GM08714 (cell line): ENCODE measurements around the gene INPP5K.
"Not testable (repeated sequence)": the region's sequence is repeated elsewhere in the genome, so short reads cannot be mapped to it uniquely, and the experiment has no call there.

Experiments used
- H3K4me3 ChIP-seq: fragments of 200-500 bp; sonication (Bioruptor generic); 2 replicates; pipeline ENCODE4 v1.5.1; 2014; ENCODE audit warnings: mild to moderate bottlenecking, low read length, inconsistent platforms
- ZNF274 ChIP-seq: IDR thresholded peaks from 2 replicates; pipeline ENCODE4 v1.6.1; 2012; ENCODE audit warnings: mild to moderate bottlenecking, low read depth, low read length

Gene INPP5K

DNA sequence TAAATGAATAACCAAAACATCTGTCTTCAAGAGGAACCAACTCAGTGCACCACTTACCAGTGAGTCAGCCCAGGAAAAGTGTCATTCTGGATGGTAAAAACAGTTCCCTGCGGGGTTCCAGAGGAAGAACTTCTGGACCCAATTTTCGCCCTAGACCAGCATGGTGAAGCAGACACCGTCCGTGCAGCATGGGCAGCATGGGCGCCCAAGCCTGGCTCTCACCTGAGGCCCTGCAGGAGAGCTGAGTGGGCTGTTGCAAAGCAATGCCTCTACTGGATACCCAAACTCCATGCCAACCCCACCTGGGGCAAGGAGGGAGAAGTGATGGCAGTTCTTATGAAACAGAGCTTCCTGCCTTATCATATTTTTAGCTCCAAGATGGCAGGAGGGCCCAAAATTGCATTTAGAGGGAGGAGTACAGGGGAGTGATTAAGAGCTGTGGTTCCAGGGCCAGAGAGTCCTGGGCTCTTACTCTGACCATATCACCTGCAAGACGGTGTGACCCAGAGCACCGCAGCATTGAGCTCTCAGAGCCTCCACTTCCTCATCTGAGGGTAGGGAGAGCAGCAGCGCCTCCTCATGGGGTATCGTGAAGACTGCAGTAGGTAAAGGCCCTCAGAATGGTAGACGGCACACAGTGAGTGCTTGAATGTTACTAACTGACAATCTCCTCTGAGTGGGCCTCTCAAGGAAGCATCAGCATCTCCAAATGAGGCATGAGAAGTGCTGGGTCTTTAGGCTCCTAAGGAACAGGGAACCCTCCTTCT, 16.6 kb upstream of the INPP5K start:
- no peak overlapping the region for H3K4me3 ChIP-seq
- TF ChIP-seq ZNF274: no peak

DNA sequence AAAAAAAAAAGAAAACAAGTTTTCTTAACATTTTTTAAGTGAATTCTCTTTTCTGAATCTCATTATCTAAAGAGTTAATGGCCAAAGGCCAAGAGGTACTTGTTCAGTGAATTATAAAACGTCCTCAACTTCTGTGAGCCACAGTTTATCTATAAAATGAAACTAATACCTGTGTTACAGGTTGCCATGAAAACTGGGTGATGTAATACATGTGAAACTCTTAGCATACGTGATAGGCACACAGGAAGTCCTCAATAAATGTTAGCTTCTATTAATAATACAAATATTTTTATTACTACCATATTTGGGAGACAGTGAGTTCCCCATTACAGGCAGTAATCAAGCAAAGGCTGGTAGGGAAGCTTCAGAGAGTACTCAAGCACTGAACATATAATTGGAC, 13.5 kb upstream of the INPP5K start:
- H3K4me3 ChIP-seq: no peak overlapping the region
- no peak for TF ChIP-seq ZNF274

DNA sequence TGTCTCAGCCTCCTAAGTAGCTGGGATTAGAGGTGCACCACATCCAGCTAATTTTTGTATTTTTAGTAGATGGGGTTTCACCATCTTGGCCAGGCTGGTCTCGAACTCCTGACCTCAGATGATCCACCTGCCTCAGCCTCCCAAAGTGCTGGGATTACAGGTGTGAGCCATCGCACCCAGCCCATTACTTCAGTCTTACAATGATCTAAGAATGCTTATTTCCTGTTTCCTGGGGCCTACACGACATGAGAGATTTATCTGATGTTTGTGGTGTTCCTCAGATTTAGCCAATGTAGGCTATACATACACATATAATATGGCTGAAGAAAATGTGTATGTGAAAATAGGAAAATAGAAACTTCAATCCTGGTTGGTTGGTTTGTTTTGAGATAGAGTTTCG, 10.5 kb upstream of the INPP5K start:
- not testable (repeated sequence) for H3K4me3 ChIP-seq

DNA sequence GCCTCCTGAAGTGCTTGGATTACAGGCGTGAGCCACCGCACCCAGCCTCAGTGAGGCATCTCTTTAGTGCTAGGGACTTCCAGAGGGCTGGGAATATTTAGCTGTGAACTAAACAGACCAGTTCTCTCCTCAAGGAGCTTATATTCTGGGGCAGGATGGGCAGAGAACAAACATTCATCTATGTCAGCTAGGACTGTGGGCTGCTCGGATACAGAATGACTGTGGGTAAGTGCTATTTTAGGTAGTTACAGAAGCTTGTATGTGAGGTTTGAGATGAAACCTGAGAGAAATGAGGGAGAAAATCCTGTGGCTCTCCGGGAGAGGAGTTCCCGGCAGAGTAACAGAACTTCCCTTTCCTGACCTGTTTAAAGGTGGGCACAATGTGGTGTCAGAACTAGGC, 6.2 kb upstream of the INPP5K start:
- H3K4me3 ChIP-seq: no peak overlapping the region
- no peak for TF ChIP-seq ZNF274

DNA sequence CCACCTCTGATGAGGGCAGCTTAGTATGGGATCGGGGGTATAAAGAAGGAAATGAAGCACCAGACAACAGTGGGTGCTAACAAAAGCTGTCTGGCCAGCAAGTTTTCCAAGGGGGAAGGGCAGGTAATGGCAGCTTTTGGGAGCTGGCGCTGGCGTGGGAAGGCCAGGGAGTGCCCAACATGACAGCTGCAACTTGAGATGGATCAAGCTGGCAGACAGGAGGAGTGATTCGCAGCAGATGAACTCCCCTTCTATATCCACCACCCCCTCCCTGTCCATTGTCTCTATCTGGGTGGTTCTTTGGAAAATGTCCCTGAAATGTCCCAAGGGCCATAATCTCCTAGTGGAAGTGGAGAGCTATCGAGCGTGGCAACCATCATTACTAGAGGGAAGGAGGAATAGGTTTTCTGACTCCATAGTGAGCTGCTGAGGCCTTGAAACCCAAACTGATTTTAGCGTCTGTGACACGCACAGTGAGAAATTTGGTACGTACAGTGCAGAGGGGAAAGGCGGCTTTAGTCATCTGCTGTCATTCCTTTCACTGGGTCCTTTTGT, 4.8 kb upstream of the INPP5K start:
- no peak for TF ChIP-seq ZNF274
- H3K4me3 ChIP-seq: no peak overlapping the region

DNA sequence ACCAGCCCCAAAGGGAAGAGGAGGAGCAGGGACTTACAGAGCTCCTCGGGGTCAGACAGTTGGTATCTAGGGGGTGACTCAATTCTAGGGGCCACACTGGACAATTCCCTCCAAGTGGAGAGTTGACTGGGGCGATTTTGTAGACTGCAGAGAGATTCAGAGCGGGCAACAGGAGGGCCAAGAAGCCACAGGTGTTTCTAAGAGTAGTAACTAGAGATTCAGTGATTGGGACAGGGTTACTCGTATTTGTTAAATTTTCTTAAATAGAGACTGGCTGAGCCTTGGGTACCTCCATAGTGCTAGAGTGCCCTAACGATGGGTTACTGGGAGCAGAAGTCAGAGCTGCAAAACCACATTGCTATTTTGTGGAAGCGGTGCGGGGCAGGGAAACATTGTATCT, 3.3 kb upstream of the INPP5K start:
- H3K4me3 ChIP-seq: no peak overlapping the region
- no peak for TF ChIP-seq ZNF274

DNA sequence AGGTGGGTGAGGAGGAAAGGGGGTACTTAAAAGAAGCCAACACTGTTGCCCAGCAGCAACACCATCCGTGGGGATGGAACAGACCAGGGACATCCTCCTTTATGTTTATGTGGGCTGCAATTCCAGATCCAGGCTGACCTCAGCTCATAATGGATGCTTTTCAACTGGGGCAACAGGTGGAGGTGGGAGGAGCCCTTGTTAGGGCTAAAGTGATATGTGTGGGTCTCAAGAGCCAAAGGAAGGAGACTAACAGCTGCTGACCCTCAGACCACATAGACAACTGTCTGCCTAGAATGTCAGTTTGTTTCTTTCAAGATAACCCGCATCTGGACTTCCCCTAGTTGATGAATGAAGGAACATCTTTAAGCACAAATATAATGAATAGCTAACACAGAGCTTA, 2.0 kb upstream of the INPP5K start:
- no peak overlapping the region for H3K4me3 ChIP-seq

DNA sequence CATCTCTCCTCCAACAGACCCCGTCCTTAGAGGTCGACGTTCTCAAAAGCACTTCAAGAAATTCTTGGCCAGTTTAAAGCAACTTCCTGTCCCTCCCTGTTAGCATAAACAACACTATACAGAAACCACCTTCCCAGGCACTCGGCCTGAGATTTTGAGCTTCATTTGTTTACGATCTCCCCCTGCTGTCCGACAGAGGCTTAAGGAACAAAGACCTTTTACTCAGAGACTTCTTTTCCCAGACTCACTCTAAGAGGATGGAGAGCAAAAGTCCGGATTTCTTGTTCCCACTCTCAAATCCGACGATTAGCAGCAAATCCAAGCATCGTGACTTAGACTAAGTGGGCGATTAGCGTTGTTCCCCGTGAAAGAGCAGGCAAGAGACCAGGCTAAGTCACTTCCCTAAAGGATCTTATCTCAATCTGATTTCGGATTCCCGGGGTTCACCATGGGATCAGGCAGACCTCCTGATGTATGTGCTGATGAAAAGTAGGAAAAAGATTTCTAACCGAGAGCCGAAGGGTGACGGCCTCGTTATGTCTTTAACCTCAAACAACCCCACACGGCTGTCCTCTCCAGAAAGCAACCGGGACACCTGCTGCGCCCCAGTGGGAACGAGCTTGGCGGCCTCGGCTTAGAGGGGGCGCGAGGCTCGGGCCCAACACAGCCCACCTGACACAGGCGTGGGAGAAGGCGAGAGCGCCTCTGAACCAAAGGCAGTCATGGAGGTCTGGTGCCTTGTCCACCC, 598 bp downstream of the INPP5K start:
- H3K4me3 ChIP-seq: peak overlapping the region; percentile 84
- TF ChIP-seq ZNF274: no peak

More for the DNA sequence above, 2.0 kb upstream of the INPP5K start:
- no peak for TF ChIP-seq ZNF274

DNA sequence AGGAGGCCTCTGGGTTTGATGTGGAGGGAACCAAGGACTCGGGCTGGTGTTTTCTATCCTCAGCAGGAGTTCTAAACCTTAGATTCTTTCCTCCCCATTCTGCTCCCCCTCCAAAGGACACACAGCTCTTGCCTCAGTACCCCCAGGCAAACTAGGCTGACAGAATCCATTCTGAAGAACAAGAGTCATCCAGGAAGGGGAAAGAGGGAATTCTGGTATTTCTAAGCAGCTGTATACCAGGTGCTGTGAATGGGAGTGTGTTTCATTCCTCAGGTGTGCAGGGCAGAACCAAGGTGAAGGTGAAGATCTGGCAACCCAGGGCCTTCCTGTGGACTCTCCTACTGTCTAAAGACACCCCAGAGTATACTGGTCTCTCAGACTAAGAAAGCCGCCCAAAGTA, 4.1 kb downstream of the INPP5K start:
- TF ChIP-seq ZNF274: no peak
- no peak overlapping the region for H3K4me3 ChIP-seq

DNA sequence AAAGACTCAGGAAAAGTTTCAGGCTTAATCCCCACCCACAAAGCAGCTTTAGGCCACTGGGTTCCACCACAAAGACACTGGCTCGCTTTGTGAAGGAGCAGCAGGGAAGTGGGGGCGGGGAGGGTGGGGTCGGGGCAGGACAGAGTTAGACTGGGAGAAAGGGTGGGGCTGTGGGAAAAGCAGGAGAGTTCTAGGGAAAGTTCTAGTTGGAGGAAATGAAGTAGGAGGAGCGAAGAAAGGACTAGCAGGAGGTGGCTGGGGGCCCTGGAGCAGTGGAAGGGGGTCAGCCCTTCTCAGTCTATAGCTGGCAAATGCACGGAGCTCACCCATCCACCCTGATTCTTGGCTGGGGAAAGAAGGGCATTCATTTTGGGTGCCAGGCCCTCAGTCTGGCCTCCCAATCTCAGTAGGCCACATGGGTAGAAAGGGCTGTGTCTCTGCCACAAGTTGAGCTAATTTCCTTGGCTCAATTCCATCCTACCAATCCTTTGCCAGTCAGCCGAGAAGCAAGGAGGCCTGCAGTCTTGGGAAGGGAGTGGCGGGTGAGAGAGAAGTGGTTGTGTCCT, 4.6 kb downstream of the INPP5K start:
- TF ChIP-seq ZNF274: no peak
- no peak overlapping the region for H3K4me3 ChIP-seq

DNA sequence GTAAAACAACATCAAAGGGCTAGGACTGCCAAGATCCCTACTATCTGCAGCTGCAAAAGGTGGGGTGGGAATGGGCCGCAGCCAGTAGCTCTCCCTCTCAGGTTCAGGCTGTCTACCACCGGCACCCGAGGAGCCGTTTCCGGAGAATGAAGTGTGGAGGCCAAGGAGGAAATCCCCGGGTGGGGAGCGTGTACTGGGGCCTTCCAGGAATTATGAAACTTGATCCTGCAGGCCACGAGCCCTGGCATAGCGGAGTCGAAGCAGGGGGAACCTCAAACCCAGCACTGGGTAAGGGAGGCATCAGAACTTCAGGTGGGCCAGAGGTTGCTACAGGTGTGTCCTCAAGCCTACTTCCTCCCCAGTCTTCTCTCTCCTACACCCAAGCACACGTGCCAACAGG, 5.1 kb downstream of the INPP5K start:
- no peak for TF ChIP-seq ZNF274
- H3K4me3 ChIP-seq: no peak overlapping the region

DNA sequence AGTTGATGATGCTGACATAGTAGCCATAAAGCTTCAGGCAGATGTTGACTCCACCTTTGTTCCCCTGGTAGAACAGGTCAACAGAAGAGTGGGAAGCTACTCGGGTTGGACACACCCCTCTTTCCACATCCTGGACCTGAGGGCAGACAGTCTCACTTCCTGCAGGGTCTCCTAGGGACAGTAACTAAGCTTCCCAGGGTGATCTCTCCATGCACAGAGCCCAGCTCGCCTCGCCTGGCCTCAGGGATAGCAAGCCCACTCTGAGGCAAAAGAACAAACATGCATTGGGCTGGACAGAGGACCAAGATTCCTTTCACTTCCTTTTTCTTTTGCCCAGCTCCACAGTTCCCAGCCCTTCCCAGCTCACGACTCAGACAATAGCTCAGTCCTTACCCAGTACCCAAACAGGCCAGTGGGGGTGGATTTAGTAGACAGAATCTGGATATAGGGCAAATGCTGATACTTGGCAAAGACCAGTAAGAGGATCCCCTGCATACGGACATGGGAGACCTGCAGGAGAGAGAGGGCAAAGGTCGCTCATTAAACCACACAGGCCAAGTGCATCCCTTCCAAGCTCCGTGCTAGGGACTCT, 7.0 kb downstream of the INPP5K start:
- no peak overlapping the region for H3K4me3 ChIP-seq
- TF ChIP-seq ZNF274: no peak

DNA sequence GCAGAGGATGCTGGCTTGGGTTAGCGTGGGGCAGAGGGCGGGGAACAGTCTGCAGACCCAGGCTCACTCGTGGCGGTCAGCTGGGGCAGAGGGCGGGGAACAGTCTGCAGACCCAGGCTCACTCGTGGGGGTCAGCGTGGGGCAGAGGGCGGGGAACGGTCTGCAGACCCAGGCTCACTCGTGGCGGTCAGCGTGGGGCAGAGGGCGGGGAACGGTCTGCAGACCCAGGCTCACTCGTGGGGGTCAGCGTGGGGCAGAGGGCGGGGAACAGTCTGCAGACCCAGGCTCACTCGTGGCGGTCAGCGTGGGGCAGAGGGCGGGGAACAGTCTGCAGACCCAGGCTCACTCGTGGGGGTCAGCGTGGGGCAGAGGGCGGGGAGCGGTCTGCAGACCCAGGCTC, 7.7 kb downstream of the INPP5K start:
- H3K4me3 ChIP-seq: not testable (repeated sequence)

DNA sequence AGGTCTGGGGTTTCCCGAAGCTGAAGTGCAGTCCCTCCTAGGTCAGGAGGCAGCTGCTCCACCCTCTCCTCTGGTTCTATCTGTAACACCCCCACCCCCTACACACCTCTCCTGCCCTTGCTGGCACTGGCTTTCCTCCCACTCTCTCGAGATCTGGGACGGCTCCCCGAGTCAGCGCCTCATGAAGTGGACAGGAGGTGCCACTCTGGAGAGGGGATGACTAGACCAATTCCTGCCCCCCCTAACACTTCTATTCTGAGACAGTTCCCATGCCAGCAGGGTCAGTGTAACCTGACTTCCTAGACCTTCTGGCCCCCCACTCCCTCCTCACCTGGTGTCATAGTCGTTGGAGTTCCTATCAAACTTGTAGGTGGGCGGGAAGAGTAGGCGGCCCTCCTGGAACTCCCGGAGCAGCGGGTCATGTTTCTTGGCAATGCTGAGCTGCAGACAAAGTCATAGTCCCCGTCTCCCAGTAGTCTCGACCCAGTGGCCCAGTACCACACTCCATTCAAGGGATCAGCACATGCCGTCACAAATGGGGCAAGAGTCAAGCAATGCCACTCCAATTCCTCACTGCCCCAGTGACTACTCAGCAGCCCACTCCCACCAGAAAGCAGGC, 9.7 kb downstream of the INPP5K start:
- H3K4me3 ChIP-seq: no peak overlapping the region
- TF ChIP-seq ZNF274: no peak
